Measurements from ENCODE around the gene ICAM1. TPM values are rescaled to one million over a fixed set of nuclear protein-coding genes. Genes with fewer than 3 reads are reported as not detected.

Gene ICAM1
- total and polyA plus RNA-seq, 2 of the 13 experiments (the other 11 are each of a cell fraction or from before 2014, with no cell fraction given): 37.9 to 98.4 TPM

DNA sequence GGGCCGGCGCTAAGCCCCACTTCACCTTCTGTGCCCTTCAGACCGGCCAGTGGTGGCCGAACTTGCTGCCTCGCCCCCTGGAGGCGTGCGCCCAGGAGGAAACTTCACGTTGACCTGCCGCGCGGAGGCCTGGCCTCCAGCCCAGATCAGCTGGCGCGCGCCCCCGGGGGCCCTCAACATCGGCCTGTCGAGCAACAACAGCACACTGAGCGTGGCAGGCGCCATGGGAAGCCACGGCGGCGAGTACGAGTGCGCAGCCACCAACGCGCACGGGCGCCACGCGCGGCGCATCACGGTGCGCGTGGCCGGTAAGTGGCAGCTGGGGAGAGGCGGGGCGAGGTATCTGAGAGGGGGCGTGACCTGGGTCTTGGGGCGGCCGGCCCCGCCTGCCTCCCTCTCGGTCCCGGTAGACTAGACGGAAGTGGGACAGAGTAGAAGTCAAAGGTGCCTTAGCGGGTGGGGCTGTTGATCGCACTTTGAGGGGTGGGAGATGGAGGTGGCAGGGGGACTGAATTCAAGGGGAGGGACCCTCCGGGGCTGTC lies 24.5 kb downstream of the ICAM1 start:
- H2AFZ ChIP-seq (ENCODE audit: low read length): no peak overlapping the region
- ATAC-seq (peak; percentile 7; the same call in 2 of the 3 replicates), FAIRE-seq (no peak), DNase-seq (ENCODE audit: low spot score) (no peak)
- H4K20me1 ChIP-seq (ENCODE audit: insufficient read depth, low read length): no peaks in the 10 kb centered on the region
- BruUV-seq (replicated peaks): no TSS peak
- no peak overlapping the region for H3K9ac ChIP-seq (ENCODE audit: insufficient read depth, low read depth, low read length)
- no peaks in the 10 kb centered on the region for H3K9me3 ChIP-seq (ENCODE audit: low read length)
- H3K4me3 ChIP-seq (replicated peaks in 1 of 3; ENCODE audit: insufficient read depth in 1 of 3, low read depth in 2 of 3, low read length in 3 of 3): peak overlapping the region in 2 of 3 experiments; percentile 49 to 61; a peak in 5 of 6 replicates
- no peak overlapping the region for H3K27ac ChIP-seq (ENCODE audit: extremely low read length, insufficient read depth, low read length)
- intact Hi-C loops (cut with micrococcal nuclease; ENCODE audit: unreplicated experiment) (no loop called here), in situ Hi-C loops (cut with HindIII; ENCODE audit: extremely low pct_ligation_motif_present, low pct_unique_long_range_greater_than_20kb) (no loop called here)
- ChIA-PET CTCF (ENCODE audit: low intra/inter-chr PET ratio, low total read pairs) (no interaction called here), POLR2A (no interaction called here)
- H3K79me2 ChIP-seq (ENCODE audit: insufficient read depth, low read length): no peaks in the 10 kb centered on the region
- peaks cover 49% of the 10 kb centered on the region for H3K4me1 ChIP-seq (ENCODE audit: insufficient read depth, low read length)
- H3K36me3 ChIP-seq (replicated peaks in 1 of 2; ENCODE audit: control insufficient read depth in 1 of 2, insufficient read depth in 2 of 2, low read length in 2 of 2): no peaks in the 10 kb centered on the region
- H3K4me2 ChIP-seq (ENCODE audit: low read depth, low read length): peak overlapping the region; percentile 74
- WGBS (ENCODE audit: low lambda C conversion rate): 55% methylated on average over 28 of the region's 48 CpGs
- peaks cover 0 to 18% of the 10 kb centered on the region in 2 experiments; a peak in 3 of 5 replicates for H3K27me3 ChIP-seq (ENCODE audit: control insufficient read depth in 1 of 2, insufficient read depth in 2 of 2, low read length in 2 of 2)
- TF ChIP-seq ZBTB49 (CRISPR knock-in tag; IDR thresholded peaks at IDR 0.05; ENCODE audit: borderline replicate concordance): no peak
- TF ChIP-seq ZNF136 (CRISPR knock-in tag; IDR thresholded peaks at IDR 0.05; ENCODE audit: low read depth): no peak
- TF ChIP-seq SAP130 (CRISPR knock-in tag; IDR thresholded peaks at IDR 0.05; ENCODE audit: low read depth): peak; percentile 64
- no peak for TF ChIP-seq AKNA (CRISPR knock-in tag; IDR thresholded peaks at IDR 0.05; ENCODE audit: borderline replicate concordance)
- TF ChIP-seq, protein P1, sequence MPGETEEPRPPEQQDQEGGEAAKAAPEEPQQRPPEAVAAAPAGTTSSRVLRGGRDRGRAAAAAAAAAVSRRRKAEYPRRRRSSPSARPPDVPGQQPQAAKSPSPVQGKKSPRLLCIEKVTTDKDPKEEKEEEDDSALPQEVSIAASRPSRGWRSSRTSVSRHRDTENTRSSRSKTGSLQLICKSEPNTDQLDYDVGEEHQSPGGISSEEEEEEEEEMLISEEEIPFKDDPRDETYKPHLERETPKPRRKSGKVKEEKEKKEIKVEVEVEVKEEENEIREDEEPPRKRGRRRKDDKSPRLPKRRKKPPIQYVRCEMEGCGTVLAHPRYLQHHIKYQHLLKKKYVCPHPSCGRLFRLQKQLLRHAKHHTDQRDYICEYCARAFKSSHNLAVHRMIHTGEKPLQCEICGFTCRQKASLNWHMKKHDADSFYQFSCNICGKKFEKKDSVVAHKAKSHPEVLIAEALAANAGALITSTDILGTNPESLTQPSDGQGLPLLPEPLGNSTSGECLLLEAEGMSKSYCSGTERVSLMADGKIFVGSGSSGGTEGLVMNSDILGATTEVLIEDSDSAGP (CRISPR knock-in tag; IDR thresholded peaks at IDR 0.05; ENCODE audit: borderline replicate concordance): peak; percentile 60; the same call in 1 of the 2 replicates
- TF ChIP-seq HNRNPUL1 (IDR thresholded peaks at IDR 0.05; ENCODE audit: low read depth, low read length): no peak
- TF ChIP-seq NPAS2 (CRISPR knock-in tag; IDR thresholded peaks at IDR 0.05; ENCODE audit: borderline replicate concordance): no peak
- no peak for TF ChIP-seq ZNF431 (CRISPR knock-in tag; IDR thresholded peaks at IDR 0.05; ENCODE audit: borderline replicate concordance, low read depth)
- TF ChIP-seq ZNF7 (CRISPR knock-in tag; IDR thresholded peaks at IDR 0.05): no peak
- no peak for TF ChIP-seq ZNF367 (CRISPR knock-in tag; IDR thresholded peaks at IDR 0.05; ENCODE audit: borderline replicate concordance)
- TF ChIP-seq KDM4B (CRISPR knock-in tag; IDR thresholded peaks at IDR 0.05): no peak
- TF ChIP-seq NR2C2 (CRISPR knock-in tag; IDR thresholded peaks at IDR 0.05; ENCODE audit: borderline replicate concordance): no peak
- TF ChIP-seq ZNF704 (CRISPR knock-in tag; IDR thresholded peaks at IDR 0.05; ENCODE audit: borderline replicate concordance): no peak
- TF ChIP-seq TAF15 (IDR thresholded peaks at IDR 0.05; ENCODE audit: low read depth, low read length, poor library complexity, severe bottlenecking): no peak

Measured in HepG2 (cell line).